Common myeloid progenitor, CD34-positive (primary cell): ENCODE data around the gene NPR1. TPM values are rescaled to one million over a fixed set of nuclear protein-coding genes. Genes with fewer than 3 reads are reported as not detected.

Source experiments
- CTCF ChIA-PET: fragments of 350-600 bp; sonication (Branson Sonifier 250); formaldehyde crosslinking; loops from one replicate; lab custom pipeline; 2021; ENCODE audit warnings: antibody characterized with exemption; lab: Charles Lee
- POLR2A ChIA-PET: fragments of 350-600 bp; sonication (Branson Sonifier 250); formaldehyde crosslinking; loops from one replicate; lab custom pipeline; 2021; ENCODE audit warnings: antibody characterized with exemption; lab: Charles Lee
- DNase-seq, 3 donors: peaks; one replicate each; pipeline versions ENCODE4 v3.0.0 to v3.0.0-alpha.2; 2013
- H3K27ac ChIP-seq, 2 experiments: 1 replicate in 1 of 2; 2 replicates in 1 of 2; pipeline ENCODE4 v1.7.0; 2013; ENCODE audit warnings: inconsistent platforms in 2 of 2, low read length in 2 of 2, mild to moderate bottlenecking in 2 of 2, low read depth in 1 of 2, moderate library complexity in 1 of 2; ENCODE audit not compliant: severe bottlenecking in 2 of 2, insufficient read depth in 1 of 2, poor library complexity in 1 of 2
- H3K27me3 ChIP-seq, 5 experiments: replicated peaks in 2 of 5; 1 replicate in 3 of 5; 2 replicates in 2 of 5; pipeline versions ENCODE4 v1.6.1 to v1.7.0; 2013; ENCODE audit warnings: low read length in 4 of 5, mild to moderate bottlenecking in 2 of 5, moderate library complexity in 2 of 5, inconsistent platforms in 1 of 5; ENCODE audit not compliant: insufficient read depth in 5 of 5, control insufficient read depth in 4 of 5
- H3K36me3 ChIP-seq, 4 experiments: 1 replicate in 2 of 4; 2 replicates in 2 of 4; pipeline versions ENCODE4 v1.6.1 to v1.7.0; 2013; ENCODE audit warnings: low read length in 3 of 4, control low read depth in 1 of 4, mild to moderate bottlenecking in 1 of 4; ENCODE audit not compliant: control insufficient read depth in 4 of 4, insufficient read depth in 4 of 4
- H3K4me1 ChIP-seq, 4 experiments: 1 replicate in 3 of 4; 2 replicates in 1 of 4; pipeline versions ENCODE4 v1.6.1 to v1.7.1; 2013; ENCODE audit warnings: low read length in 3 of 4, mild to moderate bottlenecking in 3 of 4, control low read depth in 1 of 4, inconsistent platforms in 1 of 4, moderate library complexity in 1 of 4; ENCODE audit not compliant: control insufficient read depth in 4 of 4, insufficient read depth in 4 of 4; ENCODE audit errors: control extremely low read depth in 1 of 4
- H3K4me3 ChIP-seq, 7 experiments: 1 replicate in 4 of 7; 2 replicates in 3 of 7; pipeline versions ENCODE4 v1.5.1 to v1.7.0; 2013; ENCODE audit warnings: mild to moderate bottlenecking in 7 of 7, low read length in 6 of 7, moderate library complexity in 6 of 7, inconsistent platforms in 2 of 7, low read depth in 2 of 7, control low read depth in 1 of 7; ENCODE audit not compliant: insufficient read depth in 4 of 7, control insufficient read depth in 1 of 7; ENCODE audit errors: extremely low read depth in 1 of 7
- H3K9me3 ChIP-seq, 5 experiments: 1 replicate in 4 of 5; 2 replicates in 1 of 5; pipeline versions ENCODE4 v1.6.1 to v1.7.1; 2013; ENCODE audit warnings: low read length in 4 of 5, mild to moderate bottlenecking in 2 of 5, inconsistent platforms in 1 of 5, low read depth in 1 of 5, moderate library complexity in 1 of 5; ENCODE audit not compliant: control insufficient read depth in 4 of 5, insufficient read depth in 2 of 5; ENCODE audit errors: control extremely low read depth in 1 of 5
- WGBS: methylation state at CpG from one replicate; pipeline ENCODE4 v1.1.5; 2013; ENCODE audit not compliant: insufficient coverage; 5-methylcytosine and 5-hydroxymethylcytosine counted together
- polyA plus RNA-seq: library from polyadenylated mRNA; unstranded; fragments of 120-200 nt; gene quantifications from one replicate; pipeline ENCODE4 v1.2.1, GENCODE V29; 2013

The NPR1 gene
- polyA plus RNA-seq = not detected

- Histone ChIP-seq H3K36me3 (no peaks in the 10 kb centered on the region), H3K4me3 (peak within 1 kb of the TSS; percentile 11 to 72 (median 50)), H3K9me3 (no peaks in the 10 kb centered on the region), H3K27ac (no peak within 1 kb of the TSS), H3K4me1 (peaks cover 0 to 23% (median 21%) of the 10 kb centered on the region in 4 experiments), H3K27me3 (peaks cover 5 to 43% (median 24%) of the 10 kb centered on the region in 5 experiments)
- under 1% methylated on average over 71 of the region's 78 CpGs for whole genome bisulfite sequencing
- peak in 2 of 3 donors; percentile 39 to 50 for DNase-seq
- CTCF ChIA-PET = interaction anchor here (0.6 to 3.6 kb wide), 11 partner anchors 9 to 168 kb away, joined by 3 to 21 read pairs (median 4); partner anchors contain the start of genes INTS3 and S100A13
- POLR2A ChIA-PET = no interaction called here
Measured at GRCh38 chr1:153678519-153679336, at the start of gene NPR1. TSS of gene NPR1 (plus strand) at chr1:153678688. CDS start at chr1:153679109, 421 bp downstream.

- H3K4me3 ChIP-seq = no peak overlapping the region
- peaks cover 0 to 26% (median 11%) of the 10 kb centered on the region in 4 experiments for H3K4me1 ChIP-seq
- H3K27me3 ChIP-seq = peaks cover 0 to 2% (median 0%) of the 10 kb centered on the region in 5 experiments
- no peak for DNase-seq
- POLR2A ChIA-PET = interaction anchor here (0.6 kb wide), 1 partner anchor 40 kb away, joined by 3 read pairs; no protein-coding TSS in a partner anchor
- no peaks in the 10 kb centered on the region for H3K36me3 ChIP-seq
- 95% methylated on average over 4 of the region's 5 CpGs for WGBS
- no peaks in the 10 kb centered on the region for H3K9me3 ChIP-seq
- CTCF ChIA-PET = interaction anchor here (0.7 to 21.2 kb wide), 10 partner anchors 14 to 316 kb away, joined by 3 to 262 read pairs (median 6); partner anchors contain the start of genes S100A14 and S100A16
- H3K27ac ChIP-seq = no peak overlapping the region
Measured at GRCh38 chr1:153629343-153629665, 49.2 kb upstream of the NPR1 start.

- no CpG with 5 or more reads among the region's 1 CpG for WGBS
- peaks cover 0 to 2% (median 0%) of the 10 kb centered on the region in 5 experiments for H3K27me3 ChIP-seq
- peaks cover 0 to 28% (median 13%) of the 10 kb centered on the region in 4 experiments for H3K4me1 ChIP-seq
- H3K4me3 ChIP-seq = no peak overlapping the region
- CTCF ChIA-PET = interaction anchor here (1.8 to 21.2 kb wide), 4 partner anchors 14 to 119 kb away, joined by 7 to 262 read pairs (median 68); partner anchors contain the start of genes S100A14 and S100A16
- DNase-seq = no peak
- POLR2A ChIA-PET = no interaction called here
- no peaks in the 10 kb centered on the region for H3K9me3 ChIP-seq
- no peaks in the 10 kb centered on the region for H3K36me3 ChIP-seq
- no peak overlapping the region for H3K27ac ChIP-seq
Measured at GRCh38 chr1:153629971-153630370, 48.5 kb upstream of the NPR1 start.

GRCh38 chr1:153630384-153630783, 48.1 kb upstream of the NPR1 start:
- peaks cover 0 to 2% (median 0%) of the 10 kb centered on the region in 5 experiments for H3K27me3 ChIP-seq
- H3K4me1 ChIP-seq = peaks cover 0 to 32% (median 17%) of the 10 kb centered on the region in 4 experiments
- ChIA-PET CTCF (interaction anchor here (1.8 to 21.2 kb wide), 4 partner anchors 15 to 120 kb away, joined by 7 to 262 read pairs (median 68); partner anchors contain the start of genes S100A14 and S100A16), POLR2A (no interaction called here)
- no peaks in the 10 kb centered on the region for H3K9me3 ChIP-seq
- no peak overlapping the region for H3K4me3 ChIP-seq
- no peak for DNase-seq
- no peak overlapping the region for H3K27ac ChIP-seq
- no peaks in the 10 kb centered on the region for H3K36me3 ChIP-seq
- 98% methylated on average over 6 of the region's 7 CpGs for WGBS

DNA sequence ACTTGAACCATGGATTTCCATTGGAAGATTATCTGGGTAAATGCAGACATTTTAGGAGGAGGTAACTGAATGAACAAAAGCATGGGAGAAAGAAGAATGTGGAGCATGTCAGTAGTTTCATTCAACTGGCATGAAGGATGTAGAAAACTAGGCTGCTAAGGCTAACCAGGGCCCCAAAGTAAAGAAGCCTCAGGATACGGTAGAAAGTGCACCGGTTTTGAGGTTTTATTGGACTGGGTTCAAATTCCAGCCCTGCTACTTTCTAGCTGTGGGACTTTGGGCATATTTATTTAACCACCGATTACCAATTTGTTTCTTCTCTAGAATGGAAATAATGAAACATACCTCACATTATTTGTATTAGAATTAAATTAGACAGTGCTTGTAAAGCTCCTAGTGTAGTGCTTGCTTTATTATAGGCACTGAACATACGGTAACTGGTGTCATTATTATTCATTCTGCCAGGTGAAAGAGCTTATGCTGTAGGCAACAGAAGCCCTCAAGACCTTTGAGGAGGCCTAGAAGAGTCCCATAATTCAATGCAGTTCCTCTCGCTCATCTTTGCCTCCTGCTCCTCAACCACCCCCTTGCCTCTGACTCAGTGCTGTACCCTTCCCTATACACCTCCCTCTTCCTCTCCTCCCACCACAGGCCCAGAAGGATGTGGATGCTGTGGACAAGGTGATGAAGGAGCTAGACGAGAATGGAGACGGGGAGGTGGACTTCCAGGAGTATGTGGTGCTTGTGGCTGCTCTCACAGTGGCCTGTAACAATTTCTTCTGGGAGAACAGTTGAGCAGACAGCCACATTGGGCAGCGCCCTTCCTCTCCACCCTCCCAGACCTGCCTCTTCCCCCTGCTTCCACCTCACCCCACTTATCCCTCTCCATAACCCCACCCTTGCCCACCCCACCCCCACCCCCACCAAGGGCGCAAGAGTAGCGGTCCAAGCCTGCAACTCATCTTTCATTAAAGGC, 47.2 kb upstream of the NPR1 start:
- Histone ChIP-seq H3K27ac (no peak overlapping the region), H3K9me3 (no peaks in the 10 kb centered on the region), H3K4me3 (no peak overlapping the region), H3K36me3 (peaks cover under 1 to 7% (median 4%) of the 10 kb centered on the region in 4 experiments), H3K27me3 (peaks cover 0 to 2% (median 0%) of the 10 kb centered on the region in 5 experiments), H3K4me1 (peaks cover 0 to 37% (median 22%) of the 10 kb centered on the region in 4 experiments)
- POLR2A ChIA-PET = no interaction called here
- CTCF ChIA-PET = interaction anchor here (1.0 to 21.2 kb wide), 6 partner anchors 16 to 121 kb away, joined by 3 to 262 read pairs (median 16); partner anchors contain the start of genes S100A14 and S100A16
- no peak for DNase-seq
- WGBS = 100% methylated on average over 4 of the region's 10 CpGs

- WGBS = 73% methylated on average over 17 of the region's 18 CpGs
- ChIA-PET CTCF (interaction anchor here (1.0 to 2.2 kb wide), 7 partner anchors 9 to 100 kb away, joined by 3 to 15 read pairs (median 5); no protein-coding TSS in a partner anchor), POLR2A (interaction anchor here (0.7 to 1.7 kb wide), 9 partner anchors 10 to 290 kb away, joined by 3 to 10 read pairs (median 5); partner anchors contain the start of genes GATAD2B, S100A6 and SNAPIN)
- peaks cover 0 to 36% (median 14%) of the 10 kb centered on the region in 4 experiments for H3K4me1 ChIP-seq
- H3K4me3 ChIP-seq = peak overlapping the region in 5 of 7 experiments; percentile 33 to 99 (median 89)
- no peaks in the 10 kb centered on the region for H3K9me3 ChIP-seq
- DNase-seq = no peak
- no peaks in the 10 kb centered on the region for H3K27me3 ChIP-seq
- H3K27ac ChIP-seq = peak overlapping the region in 1 of 2 experiments; percentile 100
- H3K36me3 ChIP-seq = peaks cover 15 to 25% (median 20%) of the 10 kb centered on the region in 4 experiments
Measured at GRCh38 chr1:153633161-153633753, 45.2 kb upstream of the NPR1 start.
